ENCODE measurements around the gene ZCCHC4. TPM values are rescaled to one million over a fixed set of nuclear protein-coding genes. Genes with fewer than 3 reads are reported as not detected.

ZCCHC4 gene
- polyA plus RNA-seq, 1 donor (not counting 4 experiments of a cell fraction or from before 2014, with no cell fraction given), result 10.8 TPM

- dilution Hi-C loops (cut with MboI; ENCODE audit: extremely low pct_ligation_motif_present, low sequenced_read_pairs), result no loop called here
- no peaks in the 10 kb centered on the region for H3K9me3 ChIP-seq (ENCODE audit: control insufficient read depth, low read depth, low read length)
These were observed 104.4 kb downstream of the ZCCHC4 start for GRCh38 chr4:25417014-25417413.

More at GRCh38 chr4:25417014-25417413, 104.4 kb downstream of the ZCCHC4 start:
- TF ChIP-seq CTCF (optimal IDR thresholded peaks at IDR 0.05 in 1 of 3, IDR thresholded peaks at IDR 0.05 in 1 of 3, conservative IDR thresholded peaks at IDR 0.05 in 1 of 3; ENCODE audit: extremely low read depth in 1 of 3, insufficient read depth in 2 of 3, low read length in 3 of 3), result no peak
- Histone ChIP-seq H3K27me3 (ENCODE audit: control insufficient read depth, extremely low read depth, insufficient read depth, low read length) (no peaks in the 10 kb centered on the region), H3K79me2 (ENCODE audit: control insufficient read depth, insufficient read depth, low read length) (no peaks in the 10 kb centered on the region), H3K27ac (ENCODE audit: control insufficient read depth, insufficient read depth, low read length) (no peak overlapping the region), H3K36me3 (ENCODE audit: control insufficient read depth in 2 of 2, extremely low read depth in 1 of 2, insufficient read depth in 2 of 2, low read length in 2 of 2) (peaks cover 0 to 6% of the 10 kb centered on the region in 2 experiments), H3K9ac (ENCODE audit: control insufficient read depth, extremely low read depth, insufficient read depth, low read length) (no peak overlapping the region), H4K20me1 (ENCODE audit: control insufficient read depth, extremely low read depth, insufficient read depth, low read length) (no peaks in the 10 kb centered on the region), H3K4me2 (ENCODE audit: control insufficient read depth, extremely low read depth, insufficient read depth, low read depth, low read length) (no peak overlapping the region), H2AFZ (ENCODE audit: control insufficient read depth, low read length) (no peak overlapping the region), H3K9me1 (ENCODE audit: control insufficient read depth, extremely low read depth, insufficient read depth, low read length) (no peaks in the 10 kb centered on the region), H3K4me3 (ENCODE audit: control insufficient read depth in 2 of 3, extremely low read depth in 1 of 3, insufficient read depth in 2 of 3, low read depth in 1 of 3, low read length in 3 of 3) (no peak overlapping the region), H3K4me1 (ENCODE audit: control insufficient read depth, extremely low read depth, insufficient read depth, low read length) (no peaks in the 10 kb centered on the region)
- DNase-seq (ENCODE audit: low read depth, low spot score) (no peak), FAIRE-seq (no peak)

Other genes starting within 250 kb of the ZCCHC4 start
- gene SEPSECS, start 152.3 kb upstream of the ZCCHC4 start, polyA plus RNA-seq, result 3.2 to 6.6 TPM (median 4.6 TPM) in 3 replicates
- gene PI4K2B, start 78.7 kb upstream of the ZCCHC4 start, polyA plus RNA-seq, result 7.8 to 16.7 TPM (median 8.7 TPM) in 3 replicates
- 11.0 to 26.9 TPM (median 15.7 TPM) in 3 replicates for gene ANAPC4, start 64.5 kb downstream of the ZCCHC4 start, polyA plus RNA-seq

Measured in keratinocyte (primary cell).